GM19239 (cell line): Measurements from ENCODE around the gene PLCL2.

ENCODE experiments used
- DNase-seq: peaks from one replicate; pipeline ENCODE4 v3.0.0; 2011; ENCODE audit warnings: low spot score; ENCODE audit not compliant: insufficient read length
- FAIRE-seq: peaks from 2 replicates; lab custom pipeline; 2011; peaks lifted over from hg19 to GRCh38; lab: Jason Lieb, UNC

The PLCL2 gene

GRCh38 chr3:17059989-17060550 lies 175.3 kb downstream of the PLCL2 start:
- DNase-seq (no peak), FAIRE-seq (no peak)

- FAIRE-seq = no peak
- no peak for DNase-seq
Measured at GRCh38 chr3:17061005-17061404, 176.2 kb downstream of the PLCL2 start.

GRCh38 chr3:17062736-17063135 lies 178.0 kb downstream of the PLCL2 start:
- DNase-seq (no peak), FAIRE-seq (no peak)

- DNase-seq = no peak
- no peak for FAIRE-seq
Measured at GRCh38 chr3:17063596-17063995, 178.8 kb downstream of the PLCL2 start.

GRCh38 chr3:17065315-17065714 lies 180.6 kb downstream of the PLCL2 start:
- FAIRE-seq = no peak
- no peak for DNase-seq

- FAIRE-seq = no peak
- DNase-seq = no peak
Measured at GRCh38 chr3:17065881-17066280, 181.1 kb downstream of the PLCL2 start.

- DNase-seq (no peak), FAIRE-seq (no peak)
Measured at GRCh38 chr3:17069754-17070153, 185.0 kb downstream of the PLCL2 start.

GRCh38 chr3:17070161-17070959 lies 185.6 kb downstream of the PLCL2 start:
- no peak for DNase-seq
- no peak for FAIRE-seq

- FAIRE-seq = no peak
- DNase-seq = no peak
Measured at GRCh38 chr3:17074559-17074958, 189.8 kb downstream of the PLCL2 start.

- DNase-seq = no peak
- FAIRE-seq = no peak
Measured at GRCh38 chr3:17075358-17075757, 190.6 kb downstream of the PLCL2 start.

- FAIRE-seq = no peak
- no peak for DNase-seq
Measured at GRCh38 chr3:17075907-17076306, 191.2 kb downstream of the PLCL2 start.

- DNase-seq = no peak
- no peak for FAIRE-seq
Measured at GRCh38 chr3:17076940-17077605, 192.3 kb downstream of the PLCL2 start.

GRCh38 chr3:17077606-17078005 lies 192.9 kb downstream of the PLCL2 start:
- DNase-seq = no peak
- no peak for FAIRE-seq

- DNase-seq = no peak
- FAIRE-seq = no peak
Measured at GRCh38 chr3:17078926-17079465, 194.2 kb downstream of the PLCL2 start.

- FAIRE-seq (no peak), DNase-seq (no peak)
Measured at GRCh38 chr3:17079933-17080332, 195.2 kb downstream of the PLCL2 start.

GRCh38 chr3:17081520-17081919 lies 196.8 kb downstream of the PLCL2 start:
- no peak for FAIRE-seq
- DNase-seq = no peak

- no peak for DNase-seq
- FAIRE-seq = no peak
Measured at GRCh38 chr3:17087509-17087908, 202.8 kb downstream of the PLCL2 start.

- no peak for FAIRE-seq
- no peak for DNase-seq
Measured at GRCh38 chr3:17088017-17088416, 203.3 kb downstream of the PLCL2 start.

- FAIRE-seq (no peak), DNase-seq (no peak)
Measured at GRCh38 chr3:17088602-17089313, 204.0 kb downstream of the PLCL2 start.

GRCh38 chr3:17089314-17089700 lies 204.6 kb downstream of the PLCL2 start:
- no peak for DNase-seq
- FAIRE-seq = no peak
